HUDEP-2 (cell line): ENCODE data around the gene SIAH2.

Source experiments
- DNase-seq, 76 experiments: peaks; one replicate each; lab custom pipeline; 2025; ENCODE audit not compliant: unreplicated experiment in 76 of 76; lab: John Stamatoyannopoulos, UW

The SIAH2 gene

DNA sequence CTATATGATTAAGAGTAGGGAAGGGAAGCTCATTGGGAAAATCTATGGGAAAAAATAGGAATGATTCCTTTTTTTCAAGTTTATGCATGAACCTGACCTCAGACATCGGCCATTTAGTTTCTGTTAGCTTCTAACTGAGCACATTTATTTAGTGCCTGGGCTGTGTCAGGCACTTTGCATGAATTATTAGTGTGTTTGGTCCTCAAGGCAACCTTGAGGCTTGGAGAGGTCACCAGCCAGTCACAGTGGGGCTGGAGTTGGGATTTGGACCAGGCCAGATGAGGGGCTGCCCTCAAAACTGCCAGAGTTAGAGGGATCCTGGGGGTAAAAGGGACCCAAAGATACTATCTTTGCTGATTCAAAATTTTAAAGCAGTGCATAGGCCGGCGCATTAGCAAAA, 8.1 kb downstream of the SIAH2 start:
- DNase-seq: no peak

- no peak for DNase-seq
These were observed 11.1 kb downstream of the SIAH2 start for GRCh38 chr3:150751781-150752263.

- no peak for DNase-seq
These were observed 13.7 kb downstream of the SIAH2 start for GRCh38 chr3:150749255-150749654.

DNA sequence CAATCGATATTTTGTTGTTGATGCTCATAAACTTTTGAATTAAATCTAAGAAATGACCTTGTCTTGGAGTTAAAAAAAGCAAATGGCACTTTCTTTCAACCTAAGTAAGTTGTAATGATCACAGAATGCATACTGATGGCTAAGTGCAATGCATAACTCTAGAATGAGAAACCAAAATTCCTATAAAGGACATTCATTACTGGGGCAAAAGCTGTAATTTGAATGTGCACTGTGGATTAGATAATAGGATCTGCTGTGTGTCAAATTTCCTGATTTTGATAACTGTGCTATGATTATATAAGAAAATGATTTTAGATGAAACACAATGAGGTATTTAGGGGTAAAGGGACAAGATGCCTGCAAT, 14.3 kb downstream of the SIAH2 start:
- no peak for DNase-seq

- no peak for DNase-seq
These were observed 14.9 kb downstream of the SIAH2 start for GRCh38 chr3:150747886-150748683.

DNA sequence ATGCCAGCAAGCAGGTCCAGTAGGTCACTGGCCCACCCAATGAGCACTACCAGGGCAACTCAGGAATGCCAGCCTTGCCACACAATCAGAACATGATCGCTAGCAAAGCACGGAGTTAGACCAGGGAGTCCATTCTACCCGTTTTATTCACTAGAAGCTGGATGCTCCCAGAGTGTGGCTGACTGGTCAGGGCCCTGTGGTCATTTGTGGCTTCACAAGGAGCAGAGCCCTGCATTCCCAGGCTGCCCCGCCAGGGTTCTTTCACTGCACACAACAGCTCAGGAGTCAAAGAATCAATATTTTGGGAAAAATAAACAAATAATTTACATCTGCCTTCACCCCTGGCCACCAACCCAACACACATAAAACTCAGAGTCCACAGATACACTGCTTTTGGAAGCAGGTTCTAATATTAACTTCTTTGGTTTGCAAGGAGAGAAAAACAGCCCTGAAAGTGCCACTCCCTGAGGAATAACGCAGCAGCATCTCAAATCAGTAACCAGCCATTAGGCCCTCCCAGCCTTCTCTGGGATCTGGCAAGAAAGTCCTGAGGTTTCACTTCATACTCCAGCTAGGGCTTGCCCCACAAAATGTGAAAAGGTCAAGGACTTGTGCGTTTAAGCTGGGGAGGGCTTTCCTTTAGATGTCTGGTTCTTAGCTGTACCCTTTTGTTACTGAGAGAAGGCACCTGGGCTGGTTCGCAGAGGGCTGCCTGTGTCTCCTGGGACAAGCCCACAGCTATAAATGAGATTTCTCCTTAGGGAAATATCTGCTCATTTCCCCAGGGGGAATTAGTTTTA, 16.0 kb downstream of the SIAH2 start:
- DNase-seq: no peak

- no peak for DNase-seq
These were observed 17.1 kb downstream of the SIAH2 start for GRCh38 chr3:150745832-150746231.

GRCh38 chr3:150744919-150745211, 18.1 kb downstream of the SIAH2 start:
- no peak for DNase-seq

DNA sequence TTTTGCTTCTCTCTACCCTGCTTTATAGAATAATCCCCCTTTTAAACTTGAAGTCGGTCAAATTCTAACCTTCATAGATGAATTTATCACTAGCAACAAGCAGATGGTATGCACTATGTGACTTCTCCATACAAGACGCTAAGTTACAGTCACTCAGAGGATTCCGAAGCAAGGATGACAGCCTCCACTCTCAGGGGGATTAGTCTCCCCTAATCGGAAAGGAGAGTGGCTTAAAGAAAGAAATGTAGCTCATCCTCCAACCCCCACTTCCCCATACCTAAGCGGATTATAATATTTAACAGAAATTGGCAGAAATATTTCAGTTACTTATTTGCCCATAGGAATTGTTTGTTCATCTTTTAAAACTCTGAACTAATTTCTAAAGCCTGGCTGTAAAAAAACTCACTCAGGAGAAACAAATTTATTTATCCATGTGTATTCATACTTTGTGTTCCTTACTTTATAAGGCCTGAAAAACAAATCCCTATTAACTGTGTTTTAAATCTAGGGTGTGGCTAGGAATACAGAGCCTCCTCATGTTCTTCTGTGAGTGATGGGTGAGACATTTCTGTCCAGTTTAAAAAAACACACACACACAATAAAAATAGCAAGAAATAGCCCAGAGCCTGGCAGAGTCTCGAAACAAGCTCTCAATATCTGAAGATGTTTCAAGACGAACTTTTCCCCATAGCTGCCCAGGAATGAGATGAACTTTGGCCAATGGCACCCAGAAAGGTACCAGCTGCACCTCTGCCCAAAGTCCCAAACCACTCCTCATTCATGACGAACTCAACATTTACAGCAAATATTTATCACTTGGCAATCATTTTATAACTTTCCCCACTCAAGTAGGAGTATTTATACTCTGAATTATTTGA, 18.7 kb downstream of the SIAH2 start:
- DNase-seq: no peak

- no peak for DNase-seq
These were observed 19.5 kb downstream of the SIAH2 start for GRCh38 chr3:150743508-150743907.

- DNase-seq: no peak
These were observed 20.3 kb downstream of the SIAH2 start for GRCh38 chr3:150742679-150743078.

GRCh38 chr3:150742141-150742523, 20.8 kb downstream of the SIAH2 start:
- no peak for DNase-seq

- peak in 34 of 76 experiments; percentile 7 to 75 (median 42) for DNase-seq
These were observed 21.4 kb downstream of the SIAH2 start for GRCh38 chr3:150741497-150742140.

GRCh38 chr3:150740733-150741496, 22.1 kb downstream of the SIAH2 start:
- DNase-seq: peak in 16 of 76 experiments; percentile 8 to 56 (median 24)

DNA sequence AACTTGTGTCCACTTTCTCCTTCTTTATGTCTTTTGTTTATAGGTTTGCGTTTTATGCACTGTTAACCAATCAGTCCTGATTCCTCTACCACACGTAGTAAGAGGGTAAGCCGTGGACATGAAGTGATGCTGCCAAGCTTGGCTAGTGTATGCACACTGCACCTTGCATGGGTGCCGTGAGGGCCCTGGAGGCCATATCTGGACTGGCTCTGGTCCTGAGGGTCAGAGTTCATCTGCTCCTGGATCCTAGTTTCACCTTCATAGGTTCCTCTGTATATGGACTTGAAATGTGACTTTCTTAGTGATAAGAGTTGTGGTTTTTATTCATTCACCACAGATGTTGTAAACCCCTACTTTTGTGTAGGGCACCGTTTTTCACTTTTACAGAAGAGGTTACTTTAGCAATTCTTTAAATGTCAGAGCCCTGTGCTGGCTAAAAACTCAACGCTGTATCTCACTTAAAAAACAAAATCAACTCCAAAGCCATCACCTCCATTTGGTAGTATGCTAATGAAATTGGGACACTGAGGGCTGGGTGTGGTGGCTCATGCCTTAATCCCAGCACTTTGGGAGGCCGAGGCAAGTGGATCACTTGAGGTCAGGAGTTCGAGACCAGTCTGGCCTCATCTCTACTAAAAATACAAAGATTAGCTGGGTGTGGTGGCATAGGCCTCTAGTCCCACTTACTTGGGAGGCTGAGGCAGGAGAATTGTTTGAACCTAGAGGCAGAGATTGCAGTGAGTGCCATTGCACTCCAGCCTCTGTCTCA, 22.9 kb downstream of the SIAH2 start:
- peak in 2 of 76 experiments; percentile 17 to 25 for DNase-seq

- DNase-seq: no peak
These were observed 23.6 kb downstream of the SIAH2 start for GRCh38 chr3:150739200-150739863.

DNA sequence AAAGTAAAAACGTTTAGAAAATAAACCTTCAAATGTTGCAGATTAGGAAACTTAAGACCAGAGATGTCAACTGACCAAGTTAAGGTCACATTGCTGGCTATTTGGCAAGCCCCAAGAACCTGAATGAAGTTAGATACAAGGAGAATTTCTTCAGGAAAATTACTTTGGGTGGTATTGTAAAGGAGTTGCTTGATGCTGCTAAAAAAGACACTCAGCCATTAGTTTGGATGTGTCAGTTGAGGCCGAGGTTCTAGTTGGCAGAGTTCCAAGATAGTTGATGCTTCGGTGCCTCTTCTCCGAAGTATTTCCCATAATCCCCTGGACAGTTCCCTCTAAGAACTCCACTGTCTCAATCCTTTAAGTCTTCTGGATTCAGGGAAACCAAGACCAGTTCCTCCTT, 24.3 kb downstream of the SIAH2 start:
- DNase-seq: peak in 20 of 76 experiments; percentile 3 to 73 (median 39)

DNA sequence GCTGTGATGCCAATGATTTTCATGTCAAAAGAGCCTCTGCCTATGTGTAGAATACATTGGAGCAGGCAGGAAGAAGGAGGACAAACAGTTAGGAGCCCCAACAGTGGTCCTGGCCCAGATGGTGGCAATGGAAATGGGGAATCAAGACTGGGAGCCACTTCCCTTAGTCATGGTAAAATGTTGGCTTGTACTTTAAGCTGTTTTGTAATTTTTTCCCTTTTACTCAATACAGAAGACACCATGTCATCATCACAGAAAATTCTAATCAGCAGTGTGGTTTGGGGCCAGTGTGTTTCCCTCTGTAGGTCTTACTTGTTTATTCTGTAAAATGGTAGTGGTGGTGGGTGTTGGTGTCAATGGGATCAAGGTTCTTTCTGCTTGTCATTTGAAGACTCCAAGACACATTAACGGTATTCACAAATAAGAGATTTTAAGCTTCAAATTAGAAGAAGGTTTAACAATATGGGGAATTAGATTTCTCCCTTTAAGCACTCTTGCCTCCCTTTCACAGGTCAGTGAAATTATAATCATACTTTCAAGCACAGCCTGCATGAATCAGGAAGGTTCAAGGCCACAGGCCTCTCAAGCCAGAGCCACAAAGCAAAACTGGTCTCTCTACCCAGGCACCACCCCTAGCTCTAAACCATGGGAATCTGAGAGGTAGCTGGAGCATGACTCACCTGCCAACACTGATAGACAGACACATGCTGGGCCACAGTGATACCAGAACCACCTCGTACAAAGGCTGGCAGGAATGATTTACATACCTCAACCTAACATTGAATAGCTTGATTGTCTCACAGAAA, 24.9 kb downstream of the SIAH2 start:
- DNase-seq: peak in 71 of 76 experiments; percentile 16 to 87 (median 62)
